ENCODE results near the gene STPG1. TPM values are rescaled to one million over a fixed set of nuclear protein-coding genes. Genes with fewer than 3 reads are reported as not detected.

STPG1 gene
- total RNA-seq, 1 experiment from 2014 or later: 9.1 TPM

GRCh38 chr1:24343412-24344089 lies 70.0 kb downstream of the STPG1 start:
- H3K9me3 Mint-ChIP-seq (ENCODE audit: low read depth, unreplicated experiment): no peaks in the 10 kb centered on the region
- H3K4me1 Mint-ChIP-seq (ENCODE audit: low read depth, unreplicated experiment): no peaks in the 10 kb centered on the region
- no peak for DNase-seq
- no TSS peak for BruUV-seq (replicated peaks)
- intact Hi-C loops (cut with micrococcal nuclease; ENCODE audit: unreplicated experiment): no loop called here
- no peaks in the 10 kb centered on the region for H3K27me3 Mint-ChIP-seq (ENCODE audit: unreplicated experiment)
- no peaks in the 10 kb centered on the region for H3K36me3 Mint-ChIP-seq (ENCODE audit: insufficient read depth, unreplicated experiment)
- TF ChIP-seq, protein P1, sequence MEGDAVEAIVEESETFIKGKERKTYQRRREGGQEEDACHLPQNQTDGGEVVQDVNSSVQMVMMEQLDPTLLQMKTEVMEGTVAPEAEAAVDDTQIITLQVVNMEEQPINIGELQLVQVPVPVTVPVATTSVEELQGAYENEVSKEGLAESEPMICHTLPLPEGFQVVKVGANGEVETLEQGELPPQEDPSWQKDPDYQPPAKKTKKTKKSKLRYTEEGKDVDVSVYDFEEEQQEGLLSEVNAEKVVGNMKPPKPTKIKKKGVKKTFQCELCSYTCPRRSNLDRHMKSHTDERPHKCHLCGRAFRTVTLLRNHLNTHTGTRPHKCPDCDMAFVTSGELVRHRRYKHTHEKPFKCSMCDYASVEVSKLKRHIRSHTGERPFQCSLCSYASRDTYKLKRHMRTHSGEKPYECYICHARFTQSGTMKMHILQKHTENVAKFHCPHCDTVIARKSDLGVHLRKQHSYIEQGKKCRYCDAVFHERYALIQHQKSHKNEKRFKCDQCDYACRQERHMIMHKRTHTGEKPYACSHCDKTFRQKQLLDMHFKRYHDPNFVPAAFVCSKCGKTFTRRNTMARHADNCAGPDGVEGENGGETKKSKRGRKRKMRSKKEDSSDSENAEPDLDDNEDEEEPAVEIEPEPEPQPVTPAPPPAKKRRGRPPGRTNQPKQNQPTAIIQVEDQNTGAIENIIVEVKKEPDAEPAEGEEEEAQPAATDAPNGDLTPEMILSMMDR (IDR thresholded peaks at IDR 0.05; ENCODE audit: unreplicated experiment): no peak
- no peak overlapping the region for H3K27ac Mint-ChIP-seq (ENCODE audit: unreplicated experiment)
- H3K4me3 Mint-ChIP-seq (ENCODE audit: low read depth, unreplicated experiment): no peak overlapping the region
- CTCF ChIA-PET: interaction anchor here (0.7 kb wide), 1 partner anchor 18 kb away, joined by 4 read pairs; no protein-coding TSS in a partner anchor

- H3K9me3 Mint-ChIP-seq (ENCODE audit: low read depth, unreplicated experiment): no peaks in the 10 kb centered on the region
- no TSS peak for BruUV-seq (replicated peaks)
- TF ChIP-seq, protein P1 (IDR thresholded peaks at IDR 0.05; ENCODE audit: unreplicated experiment): no peak
- CTCF ChIA-PET: no interaction called here
- no peak for DNase-seq
- no peaks in the 10 kb centered on the region for H3K27me3 Mint-ChIP-seq (ENCODE audit: unreplicated experiment)
- H3K27ac Mint-ChIP-seq (ENCODE audit: unreplicated experiment): no peak overlapping the region
- H3K4me1 Mint-ChIP-seq (ENCODE audit: low read depth, unreplicated experiment): no peaks in the 10 kb centered on the region
- no peaks in the 10 kb centered on the region for H3K36me3 Mint-ChIP-seq (ENCODE audit: insufficient read depth, unreplicated experiment)
- H3K4me3 Mint-ChIP-seq (ENCODE audit: low read depth, unreplicated experiment): no peak overlapping the region
- intact Hi-C loops (cut with micrococcal nuclease; ENCODE audit: unreplicated experiment): no loop called here
Measured at GRCh38 chr1:24341260-24341659, 72.3 kb downstream of the STPG1 start.

GRCh38 chr1:24340770-24341169 lies 72.8 kb downstream of the STPG1 start:
- H3K4me1 Mint-ChIP-seq (ENCODE audit: low read depth, unreplicated experiment): no peaks in the 10 kb centered on the region
- H3K36me3 Mint-ChIP-seq (ENCODE audit: insufficient read depth, unreplicated experiment): no peaks in the 10 kb centered on the region
- CTCF ChIA-PET: no interaction called here
- TF ChIP-seq, protein P1 (IDR thresholded peaks at IDR 0.05; ENCODE audit: unreplicated experiment): no peak
- H3K9me3 Mint-ChIP-seq (ENCODE audit: low read depth, unreplicated experiment): no peaks in the 10 kb centered on the region
- no peaks in the 10 kb centered on the region for H3K27me3 Mint-ChIP-seq (ENCODE audit: unreplicated experiment)
- BruUV-seq (replicated peaks): no TSS peak
- no peak for DNase-seq
- intact Hi-C loops (cut with micrococcal nuclease; ENCODE audit: unreplicated experiment): no loop called here
- no peak overlapping the region for H3K4me3 Mint-ChIP-seq (ENCODE audit: low read depth, unreplicated experiment)
- no peak overlapping the region for H3K27ac Mint-ChIP-seq (ENCODE audit: unreplicated experiment)

GRCh38 chr1:24339996-24340395 lies 73.6 kb downstream of the STPG1 start:
- BruUV-seq (replicated peaks): no TSS peak
- TF ChIP-seq, protein P1 (IDR thresholded peaks at IDR 0.05; ENCODE audit: unreplicated experiment): no peak
- H3K9me3 Mint-ChIP-seq (ENCODE audit: low read depth, unreplicated experiment): no peaks in the 10 kb centered on the region
- no peak overlapping the region for H3K27ac Mint-ChIP-seq (ENCODE audit: unreplicated experiment)
- intact Hi-C loops (cut with micrococcal nuclease; ENCODE audit: unreplicated experiment): no loop called here
- H3K4me3 Mint-ChIP-seq (ENCODE audit: low read depth, unreplicated experiment): no peak overlapping the region
- no peaks in the 10 kb centered on the region for H3K4me1 Mint-ChIP-seq (ENCODE audit: low read depth, unreplicated experiment)
- no peak for DNase-seq
- H3K36me3 Mint-ChIP-seq (ENCODE audit: insufficient read depth, unreplicated experiment): no peaks in the 10 kb centered on the region
- CTCF ChIA-PET: no interaction called here
- H3K27me3 Mint-ChIP-seq (ENCODE audit: unreplicated experiment): no peaks in the 10 kb centered on the region

Data from Calu3 (cell line).